Measurements from ENCODE around the gene DOK7.

DNA sequence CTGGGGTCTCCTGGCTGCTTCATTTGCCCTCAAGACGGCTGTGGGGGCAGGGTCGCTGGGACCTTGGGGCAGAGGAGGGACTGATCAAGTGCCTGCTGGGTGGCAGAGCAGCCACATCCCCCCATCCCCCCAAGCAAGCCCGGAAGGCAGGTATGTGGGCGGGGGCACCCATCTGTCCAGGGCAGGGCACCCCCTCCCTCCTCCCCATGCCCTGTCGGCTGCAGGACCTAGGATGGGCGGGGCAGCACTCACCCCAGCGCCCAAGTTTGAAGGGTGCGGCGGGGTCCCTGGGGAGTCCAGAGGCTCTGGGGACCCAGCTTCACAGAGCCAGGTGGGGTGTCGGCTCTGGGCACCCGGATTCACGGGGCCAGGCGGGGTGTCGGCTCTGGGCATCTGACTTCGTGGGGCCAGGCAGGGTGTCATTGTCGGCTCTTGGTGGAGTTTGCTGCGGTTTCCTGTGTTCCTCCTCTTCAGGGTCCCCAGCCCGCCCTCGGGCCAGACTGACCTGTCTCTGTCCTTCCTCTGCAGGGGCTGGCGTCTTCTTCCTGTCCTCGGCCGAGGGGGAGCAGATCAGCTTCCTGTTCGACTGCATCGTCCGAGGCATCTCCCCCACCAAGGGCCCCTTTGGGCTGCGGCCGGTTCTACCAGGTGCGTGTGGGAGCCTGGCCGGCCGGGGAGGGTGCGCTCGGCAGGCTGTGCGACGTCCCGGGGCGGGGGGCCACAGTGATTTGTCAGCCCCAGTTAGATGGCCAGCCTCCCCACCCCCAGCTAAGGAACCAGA lies 22.1 kb downstream of the DOK7 start:
- TF ChIP-seq CTCF (IDR thresholded peaks at IDR 0.05) (no peak), POLR2A (IDR thresholded peaks at IDR 0.05) (no peak), POLR2AphosphoS5 (IDR thresholded peaks at IDR 0.05) (no peak)
